HG02981 (cell line): Measurements from ENCODE around the gene PDXDC1.
"Not testable (repeated sequence)": the region's sequence is repeated elsewhere in the genome, so short reads cannot be mapped to it uniquely, and the experiment has no call there.

Source experiments
- ATAC-seq: cut with Tn5 transposase; IDR thresholded peaks from one replicate; pipeline ENCODE4 v1.9.1; 2021; ENCODE audit warnings: mild to moderate bottlenecking, moderate library complexity; ENCODE audit not compliant: unreplicated experiment

PDXDC1 gene

DNA sequence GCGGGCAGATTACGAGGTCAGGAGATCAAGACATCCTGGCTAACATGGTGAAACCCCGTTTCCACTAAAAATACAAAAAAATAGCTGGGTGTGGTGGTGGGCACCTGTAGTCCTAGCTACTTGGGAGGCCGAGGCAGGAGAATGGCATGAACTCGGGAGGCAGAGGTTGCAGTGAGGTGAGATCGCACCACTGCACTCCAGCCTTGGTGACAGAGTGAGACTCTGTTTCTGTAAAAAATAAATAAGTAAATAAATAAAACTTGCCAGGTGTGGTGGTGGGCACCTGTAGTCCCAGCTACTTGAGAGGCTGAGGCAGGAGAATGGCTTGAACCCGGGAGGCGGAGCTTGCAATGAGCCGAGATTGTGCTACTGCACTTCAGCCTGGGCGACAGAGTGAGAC is 38.1 kb downstream of the PDXDC1 start:
- ATAC-seq = not testable (repeated sequence)

DNA sequence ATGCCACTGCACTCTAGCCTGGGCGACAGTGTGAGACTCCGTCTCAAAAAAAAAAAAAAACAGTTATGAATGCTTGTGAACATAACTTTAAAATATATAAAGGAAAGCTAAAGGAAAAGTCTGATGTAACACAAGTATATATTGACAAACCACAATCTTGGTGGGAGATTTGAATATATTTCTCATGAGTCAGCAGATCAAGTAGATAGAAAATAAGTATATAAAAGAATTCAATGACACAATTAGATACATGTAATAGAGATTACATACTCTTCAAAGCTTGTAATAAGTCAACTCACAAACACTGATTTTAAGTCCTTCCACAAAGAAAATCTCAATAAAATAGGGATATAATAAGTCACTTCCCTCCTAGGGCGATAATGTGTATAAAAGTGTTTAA is 40.8 kb downstream of the PDXDC1 start:
- ATAC-seq = not testable (repeated sequence)

DNA sequence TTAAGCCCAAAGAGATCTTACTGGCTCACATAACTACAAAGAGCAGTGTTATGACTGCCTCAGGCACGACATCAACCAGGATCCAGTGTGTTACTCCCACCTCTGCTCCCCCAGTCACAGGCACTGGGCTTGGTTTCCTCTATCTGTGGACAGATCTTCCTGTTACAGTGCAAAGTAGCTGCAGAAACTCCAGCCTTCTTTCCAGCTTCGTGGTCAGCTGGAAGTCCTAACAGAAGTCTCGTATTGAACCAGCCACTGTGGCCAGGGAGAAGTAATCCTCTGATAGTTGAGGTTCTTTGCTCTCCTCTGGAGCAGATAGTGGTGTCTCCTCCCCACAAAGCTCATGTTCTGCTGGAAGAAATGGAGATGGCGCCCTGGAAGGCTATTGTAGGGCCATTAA is 41.5 kb downstream of the PDXDC1 start:
- not testable (repeated sequence) for ATAC-seq

DNA sequence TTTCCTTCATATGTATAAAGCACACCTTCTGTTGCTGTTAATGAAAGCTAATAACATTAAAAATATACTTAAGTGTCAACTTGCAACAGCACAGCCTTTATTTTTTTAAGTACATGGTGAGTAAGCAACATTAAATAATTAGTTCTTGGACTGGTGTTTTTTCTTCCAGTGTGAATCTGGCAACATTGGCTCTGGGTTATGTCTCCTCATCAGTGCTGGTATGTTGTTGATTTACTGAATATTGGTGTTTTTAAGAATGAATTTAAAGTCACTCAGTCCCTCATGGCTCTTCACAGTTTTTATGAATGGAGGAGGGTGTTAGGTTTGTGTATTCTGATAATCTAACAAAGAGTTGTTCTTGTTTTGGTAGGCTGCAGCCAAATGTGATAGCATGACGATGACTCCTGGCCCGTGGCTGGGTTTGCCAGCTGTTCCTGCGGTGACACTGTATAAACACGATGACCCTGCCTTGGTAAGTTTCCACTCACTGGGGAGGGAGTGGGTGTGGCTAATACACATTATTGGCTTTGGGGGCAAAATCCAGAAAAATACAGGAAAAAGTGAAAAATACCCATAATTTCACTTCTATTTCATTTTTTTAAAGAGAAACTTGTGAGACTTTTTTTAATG is 42.2 kb downstream of the PDXDC1 start:
- not testable (repeated sequence) for ATAC-seq

DNA sequence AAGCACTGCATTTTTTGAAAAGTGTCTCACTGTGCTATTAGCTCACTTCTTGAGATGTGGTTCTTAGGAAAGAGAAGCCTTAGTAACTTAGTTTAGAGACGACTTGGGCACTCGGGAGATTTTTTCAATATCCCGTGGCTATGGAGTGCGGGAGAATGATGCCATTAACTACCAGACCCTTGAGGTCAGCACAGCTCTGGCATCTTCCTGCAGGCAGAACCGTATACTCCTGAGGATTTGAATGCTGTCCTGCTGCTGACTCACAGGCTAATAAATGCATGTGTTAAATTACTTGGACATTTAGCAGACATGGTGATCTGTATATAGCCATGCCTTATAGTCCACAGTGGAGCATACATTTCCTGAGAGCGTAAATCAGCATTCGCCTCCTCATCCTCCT is 46.6 kb downstream of the PDXDC1 start:
- not testable (repeated sequence) for ATAC-seq

DNA sequence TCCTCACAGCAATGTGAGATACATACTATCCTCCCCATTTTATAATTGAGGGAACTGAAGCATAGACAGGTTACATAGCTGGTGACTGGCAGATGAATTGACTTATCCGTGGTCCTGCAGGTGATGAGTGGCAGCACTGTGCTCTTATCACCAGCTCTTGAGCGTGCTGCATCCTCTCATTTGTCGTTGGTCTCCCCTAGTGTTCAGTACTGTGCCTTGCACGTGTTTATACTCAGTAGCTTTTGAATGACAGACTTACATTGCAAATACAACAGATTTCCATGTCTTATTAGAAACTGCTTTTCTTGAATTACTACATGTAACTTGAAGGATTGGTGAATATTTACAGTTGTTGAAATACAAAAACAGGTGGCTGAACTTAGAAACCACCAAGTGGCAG is 47.4 kb downstream of the PDXDC1 start:
- peak; percentile 87 for ATAC-seq

DNA sequence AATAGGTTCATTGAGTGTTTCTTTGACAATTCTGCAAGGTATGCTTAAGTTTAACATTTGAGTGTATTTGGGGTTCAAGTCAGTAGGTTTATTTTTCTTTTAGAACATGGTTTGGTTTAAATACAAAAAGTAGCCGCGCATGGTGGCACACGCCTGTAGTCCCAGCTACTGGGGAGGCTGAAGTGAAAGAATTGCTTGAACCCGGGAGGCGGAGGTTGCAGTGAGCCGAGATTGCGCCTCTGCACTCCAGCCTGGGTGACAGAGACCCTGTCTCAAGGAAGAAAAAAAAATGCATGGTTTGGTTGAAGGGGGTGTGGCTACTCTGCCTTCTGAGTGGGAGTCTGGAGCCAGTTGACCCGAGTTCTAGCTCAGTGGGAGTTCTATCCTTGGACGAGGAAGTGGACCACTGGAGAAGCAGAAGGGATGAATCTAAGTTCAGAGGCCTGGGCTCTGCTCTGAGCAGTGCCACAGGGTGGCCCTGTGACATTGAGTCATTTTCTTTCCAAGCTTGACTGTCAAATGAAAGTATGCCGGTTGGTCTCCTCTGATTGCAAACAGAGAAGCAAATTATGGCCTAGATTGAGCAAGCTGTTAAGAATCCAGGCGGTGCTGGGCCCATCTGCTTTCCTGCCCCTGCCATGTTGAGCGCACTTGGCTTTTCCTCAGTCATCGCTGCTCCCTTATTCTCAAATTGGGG is 48.7 kb downstream of the PDXDC1 start:
- ATAC-seq = not testable (repeated sequence)

DNA sequence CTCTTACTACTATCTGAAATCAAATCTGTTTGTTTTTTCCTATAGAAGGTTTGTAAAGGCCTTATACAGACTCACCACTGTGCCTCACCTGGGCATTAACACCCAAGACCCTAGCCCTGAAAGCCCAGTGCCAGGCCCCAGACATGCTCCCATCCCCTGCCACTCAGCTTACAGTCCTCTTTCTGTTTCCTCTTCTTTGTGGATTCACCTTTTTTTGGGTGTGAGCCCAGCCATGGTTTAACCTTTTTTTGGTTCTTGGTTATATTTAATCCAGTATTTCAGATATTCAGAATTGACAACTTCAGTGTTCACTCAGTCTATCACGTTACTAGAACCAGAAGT is 50.0 kb downstream of the PDXDC1 start:
- ATAC-seq = not testable (repeated sequence)

DNA sequence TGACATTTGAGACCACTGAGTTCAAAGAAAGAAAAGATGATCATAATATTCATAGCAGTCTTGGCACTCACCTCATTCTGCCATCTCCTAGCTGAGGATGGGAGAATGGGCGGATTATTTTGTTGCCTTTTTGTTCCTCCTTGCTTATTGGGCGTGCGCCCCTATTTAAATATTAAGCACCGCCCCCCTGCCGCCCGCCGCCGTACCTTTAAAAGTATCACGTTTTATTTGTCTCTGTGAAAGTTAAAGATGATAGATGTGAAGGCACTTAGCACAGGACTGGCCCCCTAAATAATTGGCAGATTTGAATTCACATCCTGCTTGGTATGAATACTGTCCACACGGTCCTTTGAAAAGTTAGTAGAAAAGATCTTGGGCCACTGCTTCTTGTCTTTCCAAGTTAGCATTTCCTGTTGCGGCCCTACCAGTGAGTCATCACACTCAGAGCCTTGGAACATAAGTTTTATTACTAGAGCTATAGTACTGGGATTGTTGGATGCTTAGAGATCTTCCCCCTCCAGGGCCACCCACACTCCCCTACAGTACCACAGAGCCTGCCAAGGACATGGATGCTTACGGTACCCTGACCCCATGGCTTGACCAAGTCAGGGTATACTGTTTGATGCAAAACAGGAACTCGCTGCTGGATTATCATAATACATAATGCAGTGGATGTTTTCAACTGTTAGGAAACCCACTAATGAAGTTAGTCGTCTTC is 50.6 kb downstream of the PDXDC1 start:
- ATAC-seq = not testable (repeated sequence)

DNA sequence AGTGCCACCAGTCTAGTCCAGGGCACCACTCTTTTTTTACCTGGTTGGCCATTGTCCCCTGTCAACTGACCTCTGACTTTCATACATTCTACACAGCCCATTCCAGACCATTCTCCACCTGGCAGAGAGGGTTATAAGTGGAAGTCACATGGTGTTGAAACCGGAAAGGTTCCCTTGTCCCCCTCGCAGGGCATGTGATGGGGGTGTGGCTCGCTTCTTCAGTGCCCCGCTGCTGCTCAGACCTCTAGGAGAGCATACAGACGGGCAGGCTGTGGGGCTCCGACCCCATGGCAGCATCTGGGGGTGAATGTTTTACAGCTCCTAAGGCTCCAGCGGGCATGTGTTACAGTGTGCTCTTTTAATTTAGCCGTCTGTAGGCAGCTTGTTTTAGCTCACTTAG is 52.2 kb downstream of the PDXDC1 start:
- ATAC-seq = not testable (repeated sequence)

DNA sequence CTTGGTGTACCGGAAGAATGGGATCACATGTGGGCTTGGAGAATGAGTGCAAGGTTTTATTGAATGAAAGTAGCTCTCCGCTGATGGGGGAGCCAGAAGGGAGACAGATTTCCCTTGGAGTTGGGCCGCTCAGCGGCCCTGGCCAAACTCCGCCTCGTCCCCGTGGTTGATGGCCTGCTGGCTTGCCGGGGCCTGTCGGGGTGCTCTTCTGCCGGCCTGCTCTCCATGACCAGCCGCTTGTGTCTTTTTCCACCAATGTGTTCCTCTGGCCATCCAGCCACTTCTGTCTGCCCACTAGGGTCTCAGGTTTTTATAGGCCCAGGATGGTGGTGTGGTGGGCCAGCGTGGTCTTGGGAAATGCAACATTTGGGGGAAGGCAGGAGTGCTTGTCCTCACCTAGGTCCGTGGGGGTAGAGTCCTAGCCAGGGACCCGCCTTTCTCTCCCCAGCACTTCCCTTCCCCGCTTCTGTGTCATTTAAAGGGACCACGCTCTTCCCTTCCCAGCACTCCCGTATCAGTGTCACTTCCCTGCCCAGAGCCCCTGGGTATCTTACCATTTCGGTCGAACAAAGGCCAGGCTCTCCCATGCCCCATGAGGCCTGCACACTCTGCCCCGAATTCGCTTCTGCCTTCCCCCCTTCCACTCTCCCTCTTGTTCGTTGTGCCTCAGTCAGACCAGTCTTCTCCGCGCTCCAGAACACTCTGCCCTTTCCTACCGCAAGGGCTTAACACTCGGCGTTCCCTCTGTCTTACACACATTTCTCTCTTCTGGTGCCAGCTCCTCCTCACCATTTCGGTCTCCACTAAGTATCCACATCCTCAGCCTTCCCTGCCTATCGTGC is 52.9 kb downstream of the PDXDC1 start:
- ATAC-seq = not testable (repeated sequence)

DNA sequence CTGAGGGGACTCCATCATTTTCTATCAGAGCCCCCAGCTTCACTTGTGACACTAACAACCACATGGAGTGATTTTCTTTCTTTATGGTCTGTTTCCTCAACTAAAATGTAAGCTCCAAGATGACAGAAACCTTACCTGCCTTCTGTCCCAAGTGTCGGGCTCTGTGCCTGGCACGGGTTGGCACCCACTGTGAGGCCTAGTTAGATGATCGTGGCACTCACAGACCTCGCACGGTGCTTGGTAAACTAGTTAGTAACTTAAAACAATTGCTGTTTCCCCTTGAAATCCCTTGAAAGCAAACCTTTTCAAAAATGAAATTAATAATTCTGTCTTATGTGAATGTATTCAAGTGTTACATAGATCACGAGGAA is 53.5 kb downstream of the PDXDC1 start:
- not testable (repeated sequence) for ATAC-seq

DNA sequence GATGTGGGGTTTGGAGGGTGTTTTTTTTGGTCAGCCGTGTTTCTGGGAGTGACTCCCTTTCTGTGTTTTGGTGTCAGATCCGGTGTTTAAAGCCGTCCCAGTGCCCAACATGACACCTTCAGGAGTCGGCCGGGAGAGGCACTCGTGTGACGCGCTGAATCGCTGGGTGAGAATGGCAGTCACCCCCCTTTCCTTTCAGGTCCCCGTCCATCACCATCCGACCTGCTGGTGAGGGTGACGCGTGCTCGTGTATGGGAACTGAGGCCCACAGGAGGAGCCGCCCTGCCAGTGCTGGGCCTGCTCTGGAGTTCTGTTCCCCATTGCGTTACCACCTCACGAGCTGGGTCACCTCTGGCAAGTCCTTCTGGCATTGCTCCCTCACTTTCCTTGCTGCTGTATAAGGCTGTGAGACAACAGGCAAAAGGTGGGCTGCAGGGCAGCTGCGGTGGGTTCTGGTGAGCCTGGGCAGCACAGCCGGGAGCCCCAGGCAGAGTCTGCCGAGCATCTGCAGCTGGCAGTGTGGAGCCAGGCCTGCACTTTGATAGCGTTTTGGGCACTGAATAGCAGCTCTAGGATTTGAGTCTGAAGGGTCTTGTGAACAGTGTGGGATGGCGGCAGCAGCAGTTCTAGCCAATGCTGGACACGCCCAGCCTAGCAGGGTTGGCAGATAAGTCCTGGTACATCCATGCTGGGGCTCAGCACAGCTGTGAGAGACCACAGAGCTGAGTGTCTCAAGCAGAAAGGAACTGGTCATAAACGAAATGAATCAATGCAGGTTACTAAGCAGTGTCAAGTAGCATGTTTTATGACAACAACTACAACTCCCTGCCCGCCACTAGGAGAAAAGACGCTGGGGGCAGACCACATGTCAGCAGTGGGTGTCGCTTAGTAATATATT is 54.2 kb downstream of the PDXDC1 start:
- not testable (repeated sequence) for ATAC-seq

DNA sequence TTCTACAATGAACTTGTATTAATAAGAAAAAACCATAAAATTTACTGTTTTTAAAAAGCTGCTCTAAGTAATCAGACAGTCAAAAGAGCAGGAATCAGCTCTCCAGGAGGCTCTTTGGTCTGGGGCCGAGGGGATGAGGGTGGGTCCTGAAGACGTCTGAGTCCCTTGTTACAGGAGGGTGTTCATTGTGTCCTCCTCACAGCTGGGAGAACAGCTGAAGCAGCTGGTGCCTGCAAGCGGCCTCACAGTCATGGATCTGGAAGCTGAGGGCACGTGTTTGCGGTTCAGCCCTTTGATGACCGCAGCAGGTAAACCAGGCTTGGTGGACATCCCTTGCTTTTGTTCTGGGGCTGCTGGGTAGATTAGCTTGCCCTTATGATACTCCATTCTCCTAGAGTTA is 54.9 kb downstream of the PDXDC1 start:
- not testable (repeated sequence) for ATAC-seq

DNA sequence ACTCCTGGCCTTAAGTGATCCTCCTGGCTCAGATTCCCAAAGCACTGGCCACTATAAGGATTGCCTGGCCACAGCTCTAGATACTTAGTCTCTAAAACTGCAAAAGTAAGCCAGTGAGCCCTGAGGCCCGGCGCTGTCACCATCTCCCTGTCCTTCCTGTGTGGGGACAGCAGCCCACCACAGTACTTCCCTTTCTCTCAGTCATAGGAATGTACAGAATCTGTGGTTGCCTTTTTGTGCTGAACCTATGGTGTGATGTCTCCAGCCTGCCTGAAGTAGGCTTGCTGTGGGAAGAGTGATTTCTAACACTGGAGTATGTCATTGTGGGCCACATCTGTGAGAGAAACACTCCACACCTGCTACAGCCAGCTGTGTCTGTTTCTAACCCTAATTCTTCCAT is 56.4 kb downstream of the PDXDC1 start:
- ATAC-seq = no peak

DNA sequence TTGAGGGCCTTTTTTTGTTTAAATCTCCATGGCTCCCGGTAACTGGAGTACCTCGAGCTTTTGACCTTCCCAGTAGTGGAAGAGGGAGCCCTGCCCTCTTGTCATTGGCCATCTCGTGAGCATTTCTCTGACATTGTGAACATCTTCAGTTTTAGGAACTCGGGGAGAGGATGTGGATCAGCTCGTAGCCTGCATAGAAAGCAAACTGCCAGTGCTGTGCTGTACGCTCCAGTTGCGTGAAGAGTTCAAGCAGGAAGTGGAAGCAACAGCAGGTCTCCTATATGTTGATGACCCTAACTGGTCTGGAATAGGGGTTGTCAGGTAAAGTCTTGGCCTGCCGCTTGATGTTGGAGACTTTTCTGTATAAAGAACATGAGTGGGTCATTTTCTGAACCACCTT is 56.8 kb downstream of the PDXDC1 start:
- ATAC-seq = no peak

DNA sequence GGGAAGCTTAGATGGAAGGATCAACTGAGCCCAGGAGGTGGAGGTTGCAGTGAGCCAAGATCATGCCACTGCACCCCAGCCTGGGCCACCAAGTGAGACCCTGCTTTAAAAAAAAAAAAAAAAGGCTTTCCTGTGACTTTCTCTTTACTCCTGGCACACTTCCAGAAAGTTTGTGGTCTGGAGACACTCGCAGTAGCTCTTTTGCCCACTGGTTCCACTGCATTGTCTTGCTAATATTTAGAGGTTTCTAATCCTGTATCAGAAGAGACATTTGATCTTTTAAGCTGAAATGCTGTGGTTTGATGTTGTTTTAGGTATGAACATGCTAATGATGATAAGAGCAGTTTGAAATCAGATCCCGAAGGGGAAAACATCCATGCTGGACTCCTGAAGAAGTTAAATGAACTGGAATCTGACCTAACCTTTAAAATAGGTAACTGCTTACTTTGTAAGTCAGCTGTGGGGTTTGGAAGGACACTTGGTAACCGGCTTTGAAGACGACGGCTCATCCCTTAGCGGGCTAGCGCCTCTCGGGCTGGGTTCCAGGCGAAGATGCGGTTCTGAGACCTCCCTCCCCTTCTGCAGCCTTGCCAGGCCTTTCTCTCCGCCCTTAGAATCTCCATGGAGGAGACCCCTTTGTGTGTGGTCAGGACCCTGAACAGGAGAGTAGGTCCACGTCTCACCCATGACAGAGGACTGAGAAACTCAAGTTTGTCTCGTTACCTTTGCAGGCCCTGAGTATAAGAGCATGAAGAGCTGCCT is 57.9 kb downstream of the PDXDC1 start:
- ATAC-seq = no peak

DNA sequence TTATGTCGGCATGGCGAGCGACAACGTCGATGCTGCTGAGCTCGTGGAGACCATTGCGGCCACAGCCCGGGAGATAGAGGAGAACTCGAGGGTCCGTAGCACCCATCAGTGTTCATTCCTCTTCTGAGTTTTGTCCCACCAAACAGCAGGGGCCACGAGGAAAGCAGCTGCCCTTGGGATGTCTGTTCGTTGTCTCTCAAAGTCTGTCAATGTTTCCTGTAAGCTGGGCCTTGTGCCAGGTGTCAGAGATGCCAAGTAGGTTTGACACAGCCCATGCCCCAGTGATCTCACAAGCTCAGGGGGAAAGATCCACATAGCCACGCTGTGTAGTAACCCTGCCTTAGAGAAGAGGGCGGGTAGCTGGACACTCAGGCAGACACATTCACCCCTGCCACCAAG is 58.5 kb downstream of the PDXDC1 start:
- ATAC-seq = no peak
